ENCODE data around the gene NSG2. TPM values are rescaled to one million over a fixed set of nuclear protein-coding genes. Genes with fewer than 3 reads are reported as not detected.

Gene NSG2
- total RNA-seq, 1 donor from 2014 or later, result 0.09 TPM

GRCh38 chr5:174047472-174048099, 2.1 kb downstream of the NSG2 start:
- no peak overlapping the region for H3K4me2 ChIP-seq (ENCODE audit: low read length)
- Mint-ChIP-seq H3K4me3 (ENCODE audit: unreplicated experiment) (no peak overlapping the region), H3K27ac (ENCODE audit: unreplicated experiment) (no peak overlapping the region), H3K36me3 (ENCODE audit: low read depth, unreplicated experiment) (no peaks in the 10 kb centered on the region), H3K9me3 (ENCODE audit: unreplicated experiment) (peaks cover 4% of the 10 kb centered on the region), H3K4me1 (ENCODE audit: low read depth, unreplicated experiment) (no peaks in the 10 kb centered on the region), H3K27me3 (ENCODE audit: low read depth, unreplicated experiment) (peaks cover 56% of the 10 kb centered on the region)
- H3K9ac ChIP-seq (ENCODE audit: low read length), result no peak overlapping the region
- TF ChIP-seq EZH2 (IDR thresholded peaks at IDR 0.05; ENCODE audit: insufficient read depth, low read length), result no peak
- no peak for TF ChIP-seq CTCF (IDR thresholded peaks at IDR 0.05; ENCODE audit: insufficient read depth, low read depth, low read length)
- no peaks in the 10 kb centered on the region for H3K27me3 ChIP-seq (ENCODE audit: insufficient read depth, low read length)
- no peak overlapping the region for H2AFZ ChIP-seq (ENCODE audit: low read depth, low read length)
- H3K36me3 ChIP-seq (ENCODE audit: insufficient read depth, low read length), result no peaks in the 10 kb centered on the region
- H3K4me1 ChIP-seq (ENCODE audit: insufficient read depth, low read length), result no peaks in the 10 kb centered on the region
- FAIRE-seq, result no peak
- H3K27ac ChIP-seq (ENCODE audit: low read depth, low read length), result no peak overlapping the region
- no peaks in the 10 kb centered on the region for H3K9me3 ChIP-seq (ENCODE audit: insufficient read depth, low read depth, low read length)
- no peak overlapping the region for H3K4me3 ChIP-seq (ENCODE audit: insufficient read depth, low read depth, low read length)
- DNase-seq (ENCODE audit: low read depth), result no peak
- H3K79me2 ChIP-seq (ENCODE audit: insufficient read depth, low read length), result no peaks in the 10 kb centered on the region
- H4K20me1 ChIP-seq (ENCODE audit: insufficient read depth, low read length), result no peaks in the 10 kb centered on the region

GRCh38 chr5:174052636-174053035, 7.1 kb downstream of the NSG2 start:
- H3K4me3 ChIP-seq (ENCODE audit: insufficient read depth, low read depth, low read length), result no peak overlapping the region
- no peak overlapping the region for H3K9ac ChIP-seq (ENCODE audit: low read length)
- H4K20me1 ChIP-seq (ENCODE audit: insufficient read depth, low read length), result no peaks in the 10 kb centered on the region
- peaks cover 53% of the 10 kb centered on the region for H3K27me3 Mint-ChIP-seq (ENCODE audit: low read depth, unreplicated experiment)
- no peaks in the 10 kb centered on the region for H3K9me3 ChIP-seq (ENCODE audit: insufficient read depth, low read depth, low read length)
- H3K4me1 Mint-ChIP-seq (ENCODE audit: low read depth, unreplicated experiment), result no peaks in the 10 kb centered on the region
- DNase-seq (ENCODE audit: low read depth) (no peak), FAIRE-seq (no peak)
- no peaks in the 10 kb centered on the region for H3K27me3 ChIP-seq (ENCODE audit: insufficient read depth, low read length)
- no peaks in the 10 kb centered on the region for H3K4me1 ChIP-seq (ENCODE audit: insufficient read depth, low read length)
- H3K27ac ChIP-seq (ENCODE audit: low read depth, low read length), result no peak overlapping the region
- no peak for TF ChIP-seq CTCF (IDR thresholded peaks at IDR 0.05; ENCODE audit: insufficient read depth, low read depth, low read length)
- no peak for TF ChIP-seq EZH2 (IDR thresholded peaks at IDR 0.05; ENCODE audit: insufficient read depth, low read length)
- H3K79me2 ChIP-seq (ENCODE audit: insufficient read depth, low read length), result no peaks in the 10 kb centered on the region
- H2AFZ ChIP-seq (ENCODE audit: low read depth, low read length), result no peak overlapping the region
- H3K9me3 Mint-ChIP-seq (ENCODE audit: unreplicated experiment), result peaks cover 2% of the 10 kb centered on the region
- no peak overlapping the region for H3K27ac Mint-ChIP-seq (ENCODE audit: unreplicated experiment)
- no peak overlapping the region for H3K4me3 Mint-ChIP-seq (ENCODE audit: unreplicated experiment)
- H3K36me3 Mint-ChIP-seq (ENCODE audit: low read depth, unreplicated experiment), result no peaks in the 10 kb centered on the region
- no peak overlapping the region for H3K4me2 ChIP-seq (ENCODE audit: low read length)
- no peaks in the 10 kb centered on the region for H3K36me3 ChIP-seq (ENCODE audit: insufficient read depth, low read length)

DNA sequence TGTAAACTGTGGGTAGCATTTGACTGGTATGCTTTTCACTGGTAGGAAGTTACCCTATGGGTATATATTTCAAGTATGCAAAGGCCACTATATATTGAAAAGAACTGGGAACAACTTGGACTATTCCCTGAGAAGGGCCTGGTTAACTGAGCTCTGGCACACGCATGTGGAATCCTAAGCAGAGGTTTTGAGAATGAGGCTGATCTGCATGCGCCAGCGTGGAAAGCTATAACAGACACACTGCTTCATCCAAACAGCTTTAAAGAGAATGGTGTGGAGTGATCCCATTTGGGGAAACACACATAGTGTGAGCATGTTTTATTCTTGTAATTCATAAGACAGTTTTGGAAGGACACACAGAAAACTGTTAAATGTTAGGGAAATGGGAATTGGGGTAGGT, 8.4 kb downstream of the NSG2 start:
- Histone ChIP-seq H3K4me2 (ENCODE audit: low read length) (no peak overlapping the region), H3K9ac (ENCODE audit: low read length) (no peak overlapping the region), H3K79me2 (ENCODE audit: insufficient read depth, low read length) (no peaks in the 10 kb centered on the region), H4K20me1 (ENCODE audit: insufficient read depth, low read length) (no peaks in the 10 kb centered on the region), H2AFZ (ENCODE audit: low read depth, low read length) (no peak overlapping the region), H3K4me1 (ENCODE audit: insufficient read depth, low read length) (no peaks in the 10 kb centered on the region), H3K9me3 (ENCODE audit: insufficient read depth, low read depth, low read length) (no peaks in the 10 kb centered on the region), H3K4me3 (ENCODE audit: insufficient read depth, low read depth, low read length) (no peak overlapping the region), H3K27me3 (ENCODE audit: insufficient read depth, low read length) (no peaks in the 10 kb centered on the region), H3K27ac (ENCODE audit: low read depth, low read length) (no peak overlapping the region), H3K36me3 (ENCODE audit: insufficient read depth, low read length) (no peaks in the 10 kb centered on the region)
- Mint-ChIP-seq H3K9me3 (ENCODE audit: unreplicated experiment) (peaks cover 4% of the 10 kb centered on the region), H3K36me3 (ENCODE audit: low read depth, unreplicated experiment) (no peaks in the 10 kb centered on the region), H3K4me3 (ENCODE audit: unreplicated experiment) (no peak overlapping the region), H3K4me1 (ENCODE audit: low read depth, unreplicated experiment) (no peaks in the 10 kb centered on the region), H3K27me3 (ENCODE audit: low read depth, unreplicated experiment) (peaks cover 53% of the 10 kb centered on the region), H3K27ac (ENCODE audit: unreplicated experiment) (no peak overlapping the region)
- FAIRE-seq, result no peak
- TF ChIP-seq CTCF (IDR thresholded peaks at IDR 0.05; ENCODE audit: insufficient read depth, low read depth, low read length), result no peak
- TF ChIP-seq EZH2 (IDR thresholded peaks at IDR 0.05; ENCODE audit: insufficient read depth, low read length), result no peak
- no peak for DNase-seq (ENCODE audit: low read depth)

Measured in astrocyte (in vitro differentiated cells and primary cell).